Colonic mucosa (tissue), 4 donors: ENCODE results near the gene RAPSN. TPM values are rescaled to one million over a fixed set of nuclear protein-coding genes. Genes with fewer than 3 reads are reported as not detected.

Source experiments
- DNase-seq: peaks from one replicate; pipeline ENCODE4 v3.0.0-alpha.2; 2020
- H3K27ac ChIP-seq: fragments of 200-600 bp; one replicate; pipeline ENCODE4 v1.8.0; 2021
- H3K27me3 ChIP-seq: fragments of 200-600 bp; one replicate; pipeline ENCODE4 v1.8.0; 2021
- H3K36me3 ChIP-seq: fragments of 200-600 bp; one replicate; pipeline ENCODE4 v1.8.0; 2021
- H3K4me1 ChIP-seq: fragments of 200-600 bp; one replicate; pipeline ENCODE4 v1.8.0; 2021; ENCODE audit warnings: mild to moderate bottlenecking
- H3K4me3 ChIP-seq: fragments of 200-600 bp; one replicate; pipeline ENCODE4 v1.8.0; 2021
- H3K9ac ChIP-seq, 2 donors: one replicate each; pipeline ENCODE4 v1.7.0; 2013; ENCODE audit warnings: control low read depth in 2 of 2, low read depth in 2 of 2, low read length in 2 of 2
- H3K9me3 ChIP-seq: fragments of 200-600 bp; one replicate; pipeline ENCODE4 v1.8.0; 2021
- CTCF ChIP-seq: fragments of 200-600 bp; IDR thresholded peaks from one replicate; pipeline ENCODE4 v1.8.0; 2022; ENCODE audit warnings: antibody characterized with exemption, mild to moderate bottlenecking
- intact Hi-C: fragments of 100-400 bp; cut with DNase I; formaldehyde crosslinking; loops from one replicate; pipeline ENCODE4 v1.14.1; 2022
- total RNA-seq, 2 donors: library from RNA; stranded (reverse); fragmentation: NEBNext Ultra II Directional in 1 of 2; extraction: Animal tissue kit (Norgen Biotek cat#: 25700) in 1 of 2; gene quantifications; one replicate each; pipeline ENCODE4 v1.2.1, GENCODE V29; 2021
- donor health status: healthy.
- donor health status: DM: no; HTN: no; CAD: no.
- donor health status: DM: no; HTN: no; CAD: no.

RAPSN gene
- total RNA-seq, 2 donors from 2014 or later = not detected

- intact Hi-C loops = no loop called here
- Histone ChIP-seq H3K9me3 (no peaks in the 10 kb centered on the region), H3K4me1 (no peaks in the 10 kb centered on the region), H3K4me3 (no peak overlapping the region), H3K27me3 (no peaks in the 10 kb centered on the region), H3K36me3 (no peaks in the 10 kb centered on the region), H3K9ac (no peak overlapping the region), H3K27ac (no peak overlapping the region)
- TF ChIP-seq CTCF = no peak
- no peak for DNase-seq
Observed at GRCh38 chr11:47446833-47447232, 2.1 kb downstream of the RAPSN start.

- Histone ChIP-seq H3K36me3 (no peaks in the 10 kb centered on the region), H3K9ac (no peak overlapping the region), H3K4me3 (no peak overlapping the region), H3K27ac (no peak overlapping the region), H3K4me1 (no peaks in the 10 kb centered on the region), H3K9me3 (no peaks in the 10 kb centered on the region), H3K27me3 (no peaks in the 10 kb centered on the region)
- no peak for DNase-seq
- TF ChIP-seq CTCF = no peak
- intact Hi-C loops = no loop called here
Observed at GRCh38 chr11:47445840-47446239, 3.1 kb downstream of the RAPSN start.

- no peak for TF ChIP-seq CTCF
- H3K9me3 ChIP-seq = no peaks in the 10 kb centered on the region
- intact Hi-C loops = no loop called here
- DNase-seq = no peak
- H3K4me1 ChIP-seq = no peaks in the 10 kb centered on the region
- no peaks in the 10 kb centered on the region for H3K36me3 ChIP-seq
- no peak overlapping the region for H3K4me3 ChIP-seq
- H3K27ac ChIP-seq = no peak overlapping the region
- no peaks in the 10 kb centered on the region for H3K27me3 ChIP-seq
- H3K9ac ChIP-seq = no peak overlapping the region
Observed at GRCh38 chr11:47443817-47444216, 5.1 kb downstream of the RAPSN start.

GRCh38 chr11:47443028-47443700, 5.8 kb downstream of the RAPSN start:
- Histone ChIP-seq H3K9me3 (no peaks in the 10 kb centered on the region), H3K4me3 (no peak overlapping the region), H3K9ac (no peak overlapping the region), H3K4me1 (no peaks in the 10 kb centered on the region), H3K27ac (no peak overlapping the region), H3K36me3 (no peaks in the 10 kb centered on the region), H3K27me3 (no peaks in the 10 kb centered on the region)
- no peak for DNase-seq
- intact Hi-C loops = no loop called here
- TF ChIP-seq CTCF = no peak

GRCh38 chr11:47442514-47442913, 6.4 kb downstream of the RAPSN start:
- H3K36me3 ChIP-seq = no peaks in the 10 kb centered on the region
- no peak for DNase-seq
- no peaks in the 10 kb centered on the region for H3K4me1 ChIP-seq
- H3K9me3 ChIP-seq = no peaks in the 10 kb centered on the region
- no peak for TF ChIP-seq CTCF
- no peak overlapping the region for H3K9ac ChIP-seq
- H3K27ac ChIP-seq = no peak overlapping the region
- H3K27me3 ChIP-seq = no peaks in the 10 kb centered on the region
- no peak overlapping the region for H3K4me3 ChIP-seq
- intact Hi-C loops = no loop called here
